Measurements from ENCODE around the gene RNFT2. TPM values are rescaled to one million over a fixed set of nuclear protein-coding genes. Genes with fewer than 3 reads are reported as not detected.

The RNFT2 gene
- total RNA-seq (2021; ENCODE audit: unreplicated experiment): 12.3 TPM
- 3.7 TPM for polyA plus RNA-seq (2012; ENCODE audit: insufficient read length)
- Bru-seq, nascent RNA: percentile 47 among the genes with signal in this experiment
- BruChase-seq, experiment 1, labeled RNA remaining after a 2-hour chase: percentile 44 among the genes with signal in this experiment
- BruChase-seq, experiment 2, labeled RNA remaining after a 6-hour chase: percentile 50 among the genes with signal in this experiment
- long read RNA-seq, partial matches to known transcripts: 3 of 17 reads
- long read RNA-seq, other reads (novel, unspliced or antisense): 14 of 17 reads

GRCh38 chr12:116737774-116738657, at the start of gene RNFT2, which contains the start of gene SPRING1:
TSS of gene RNFT2 (plus strand) at chr12:116738315. CDS start at chr12:116740498, 2,183 bp downstream.
TSS of gene SPRING1 (minus strand) at chr12:116738069. CDS start at chr12:116737900, 169 bp downstream.
- intact Hi-C loops (cut with micrococcal nuclease; ENCODE audit: unreplicated experiment) (loop anchor here (10.0 kb wide), 1 partner anchor 147 kb away; the partner anchor contains the start of gene HRK), in situ Hi-C loops (cut with HindIII; ENCODE audit: low pct_unique_long_range_greater_than_20kb, low sequenced_read_pairs) (no loop called here)
- ATAC-seq: peak; percentile 99
- Histone ChIP-seq H3K36me3 (ENCODE audit: control insufficient read depth, insufficient read depth, low read length) (peaks cover 2% of the 10 kb centered on the region; the same call in 1 of the 2 replicates), H3K4me3 (ENCODE audit: low read depth in 2 of 2, low read length in 2 of 2) (peak within 1 kb of the TSS; percentile 90 to 92), H3K4me1 (ENCODE audit: control insufficient read depth, insufficient read depth, low read length) (peaks cover 17% of the 10 kb centered on the region), H3K9me3 (ENCODE audit: control insufficient read depth, insufficient read depth, low read depth, low read length) (no peaks in the 10 kb centered on the region), H3K27me3 (ENCODE audit: control insufficient read depth, insufficient read depth, low read length) (no peaks in the 10 kb centered on the region), H3K27ac (ENCODE audit: low read length) (peak within 1 kb of the TSS; percentile 74)
- CTCF ChIA-PET: interaction anchor here (0.6 kb wide), 1 partner anchor 44 kb away, joined by 3 read pairs; no protein-coding TSS in a partner anchor
- DNase-seq (ENCODE audit: low read depth, low spot score): peak; percentile 92
- BruUV-seq (replicated peaks): TSS peak; percentile 74
- POLR2A ChIA-PET: no interaction called here
- TF ChIP-seq SIN3A (IDR thresholded peaks at IDR 0.05; ENCODE audit: borderline replicate concordance, insufficient read depth, low read depth, low read length) (peak; percentile 76; the same call in 1 of the 2 replicates), TCF7L2 (IDR thresholded peaks at IDR 0.05; ENCODE audit: low read depth, low read length) (0 out of 2 replicates have a peak, but pooled peaks have one; percentile 45), POLR2AphosphoS5 (IDR thresholded peaks at IDR 0.05; ENCODE audit: low read depth, low read length) (peak; percentile 79)
- TF ChIP-seq, protein P1, sequence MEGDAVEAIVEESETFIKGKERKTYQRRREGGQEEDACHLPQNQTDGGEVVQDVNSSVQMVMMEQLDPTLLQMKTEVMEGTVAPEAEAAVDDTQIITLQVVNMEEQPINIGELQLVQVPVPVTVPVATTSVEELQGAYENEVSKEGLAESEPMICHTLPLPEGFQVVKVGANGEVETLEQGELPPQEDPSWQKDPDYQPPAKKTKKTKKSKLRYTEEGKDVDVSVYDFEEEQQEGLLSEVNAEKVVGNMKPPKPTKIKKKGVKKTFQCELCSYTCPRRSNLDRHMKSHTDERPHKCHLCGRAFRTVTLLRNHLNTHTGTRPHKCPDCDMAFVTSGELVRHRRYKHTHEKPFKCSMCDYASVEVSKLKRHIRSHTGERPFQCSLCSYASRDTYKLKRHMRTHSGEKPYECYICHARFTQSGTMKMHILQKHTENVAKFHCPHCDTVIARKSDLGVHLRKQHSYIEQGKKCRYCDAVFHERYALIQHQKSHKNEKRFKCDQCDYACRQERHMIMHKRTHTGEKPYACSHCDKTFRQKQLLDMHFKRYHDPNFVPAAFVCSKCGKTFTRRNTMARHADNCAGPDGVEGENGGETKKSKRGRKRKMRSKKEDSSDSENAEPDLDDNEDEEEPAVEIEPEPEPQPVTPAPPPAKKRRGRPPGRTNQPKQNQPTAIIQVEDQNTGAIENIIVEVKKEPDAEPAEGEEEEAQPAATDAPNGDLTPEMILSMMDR (IDR thresholded peaks at IDR 0.05): no peak
- TF ChIP-seq, protein P2, sequence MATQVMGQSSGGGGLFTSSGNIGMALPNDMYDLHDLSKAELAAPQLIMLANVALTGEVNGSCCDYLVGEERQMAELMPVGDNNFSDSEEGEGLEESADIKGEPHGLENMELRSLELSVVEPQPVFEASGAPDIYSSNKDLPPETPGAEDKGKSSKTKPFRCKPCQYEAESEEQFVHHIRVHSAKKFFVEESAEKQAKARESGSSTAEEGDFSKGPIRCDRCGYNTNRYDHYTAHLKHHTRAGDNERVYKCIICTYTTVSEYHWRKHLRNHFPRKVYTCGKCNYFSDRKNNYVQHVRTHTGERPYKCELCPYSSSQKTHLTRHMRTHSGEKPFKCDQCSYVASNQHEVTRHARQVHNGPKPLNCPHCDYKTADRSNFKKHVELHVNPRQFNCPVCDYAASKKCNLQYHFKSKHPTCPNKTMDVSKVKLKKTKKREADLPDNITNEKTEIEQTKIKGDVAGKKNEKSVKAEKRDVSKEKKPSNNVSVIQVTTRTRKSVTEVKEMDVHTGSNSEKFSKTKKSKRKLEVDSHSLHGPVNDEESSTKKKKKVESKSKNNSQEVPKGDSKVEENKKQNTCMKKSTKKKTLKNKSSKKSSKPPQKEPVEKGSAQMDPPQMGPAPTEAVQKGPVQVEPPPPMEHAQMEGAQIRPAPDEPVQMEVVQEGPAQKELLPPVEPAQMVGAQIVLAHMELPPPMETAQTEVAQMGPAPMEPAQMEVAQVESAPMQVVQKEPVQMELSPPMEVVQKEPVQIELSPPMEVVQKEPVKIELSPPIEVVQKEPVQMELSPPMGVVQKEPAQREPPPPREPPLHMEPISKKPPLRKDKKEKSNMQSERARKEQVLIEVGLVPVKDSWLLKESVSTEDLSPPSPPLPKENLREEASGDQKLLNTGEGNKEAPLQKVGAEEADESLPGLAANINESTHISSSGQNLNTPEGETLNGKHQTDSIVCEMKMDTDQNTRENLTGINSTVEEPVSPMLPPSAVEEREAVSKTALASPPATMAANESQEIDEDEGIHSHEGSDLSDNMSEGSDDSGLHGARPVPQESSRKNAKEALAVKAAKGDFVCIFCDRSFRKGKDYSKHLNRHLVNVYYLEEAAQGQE (IDR thresholded peaks at IDR 0.05; ENCODE audit: insufficient read depth in 1 of 2, low read depth in 2 of 2, low read length in 1 of 2): no peak

DNA sequence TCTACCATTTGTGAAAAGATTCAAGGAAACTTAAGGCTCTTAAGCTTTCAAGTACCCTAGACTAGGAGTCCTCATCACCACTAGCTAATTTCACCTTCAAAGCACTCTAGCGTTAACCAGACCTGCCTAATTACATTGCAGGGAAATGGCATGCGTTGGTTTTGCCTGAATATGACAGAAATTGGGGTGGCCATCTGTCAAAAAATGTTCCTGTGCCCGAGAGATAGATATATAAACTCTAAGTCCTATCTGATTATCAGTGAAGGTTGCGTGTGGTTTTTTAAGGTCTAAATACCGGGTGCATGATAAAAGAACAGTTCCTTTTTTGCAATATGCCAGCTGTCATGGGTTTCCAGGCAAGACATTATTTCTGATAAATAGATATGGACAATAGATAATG, 48.6 kb upstream of the RNFT2 start:
- TF ChIP-seq, protein P1 (IDR thresholded peaks at IDR 0.05): no peak
- TF ChIP-seq SIN3A (IDR thresholded peaks at IDR 0.05; ENCODE audit: borderline replicate concordance, insufficient read depth, low read depth, low read length): no peak
- TF ChIP-seq POLR2AphosphoS5 (IDR thresholded peaks at IDR 0.05; ENCODE audit: low read depth, low read length): no peak
- no peak for TF ChIP-seq TCF7L2 (IDR thresholded peaks at IDR 0.05; ENCODE audit: low read depth, low read length)
- TF ChIP-seq, protein P2 (IDR thresholded peaks at IDR 0.05; ENCODE audit: insufficient read depth in 1 of 2, low read depth in 2 of 2, low read length in 1 of 2): no peak
- intact Hi-C loops (cut with micrococcal nuclease; ENCODE audit: unreplicated experiment) (loop anchor here (10.0 kb wide), 1 partner anchor 415 kb away; the partner anchor contains the start of gene MED13L), in situ Hi-C loops (cut with HindIII; ENCODE audit: low pct_unique_long_range_greater_than_20kb, low sequenced_read_pairs) (no loop called here)
- Histone ChIP-seq H3K36me3 (ENCODE audit: control insufficient read depth, insufficient read depth, low read length) (no peaks in the 10 kb centered on the region), H3K27ac (ENCODE audit: low read length) (no peak overlapping the region), H3K4me3 (ENCODE audit: low read depth in 2 of 2, low read length in 2 of 2) (no peak overlapping the region), H3K4me1 (ENCODE audit: control insufficient read depth, insufficient read depth, low read length) (peaks cover 13% of the 10 kb centered on the region), H3K27me3 (ENCODE audit: control insufficient read depth, insufficient read depth, low read length) (no peaks in the 10 kb centered on the region), H3K9me3 (ENCODE audit: control insufficient read depth, insufficient read depth, low read depth, low read length) (no peaks in the 10 kb centered on the region)
- no TSS peak for BruUV-seq (replicated peaks)
- ATAC-seq (no peak), DNase-seq (ENCODE audit: low read depth, low spot score) (no peak)
- ChIA-PET POLR2A (interaction anchor here (0.6 kb wide), 1 partner anchor 61 kb away, joined by 4 read pairs; no protein-coding TSS in a partner anchor), CTCF (interaction anchor here (0.5 kb wide), 1 partner anchor 307 kb away, joined by 3 read pairs; no protein-coding TSS in a partner anchor)

Measured in Panc1 (cell line).